Stomach (tissue), 9 donors: ENCODE data around the gene FRRS1. TPM values are rescaled to one million over a fixed set of nuclear protein-coding genes. Genes with fewer than 3 reads are reported as not detected.

Experiments
- DNase-seq, 2 donors: peaks; one replicate each; pipeline versions ENCODE4 v3.0.0 to v3.0.0-alpha.2; 2013 to 2019
- H3K27ac ChIP-seq, 5 donors: fragments of 200-600 bp in 4 of 5; sonication (generic) in 4 of 5; one replicate each; pipeline ENCODE4 v1.5.1; 2013 to 2019; ENCODE audit warnings: mild to moderate bottlenecking in 1 of 5, moderate library complexity in 1 of 5
- H3K27me3 ChIP-seq, 3 donors: fragments of 200-600 bp; sonication (generic); one replicate each; pipeline ENCODE4 v1.5.1; 2017 to 2019; ENCODE audit warnings: mixed run types in 1 of 3
- H3K36me3 ChIP-seq, 4 donors: fragments of 200-600 bp; sonication (generic); 1 replicate in 3 of 4; 2 replicates in 1 of 4; pipeline ENCODE4 v1.5.1; 2016 to 2019
- H3K4me1 ChIP-seq, 4 donors: fragments of 200-600 bp; sonication (generic); one replicate each; pipeline ENCODE4 v1.5.1; 2016 to 2019
- H3K4me3 ChIP-seq, 4 donors: fragments of 200-600 bp; sonication (generic) in 3 of 4; one replicate each; pipeline ENCODE4 v1.5.1; 2016 to 2019; ENCODE audit warnings: mild to moderate bottlenecking in 1 of 4
- H3K9me3 ChIP-seq, 4 donors: fragments of 200-600 bp; sonication (generic); one replicate each; pipeline ENCODE4 v1.5.1; 2016 to 2019
- CTCF ChIP-seq, 7 experiments: fragments of 450-650 bp in 4 of 7; fragments of 200-600 bp in 3 of 7; sonication (generic) in 3 of 7; IDR thresholded peaks; one replicate each; pipeline ENCODE4 v1.5.1; 2016 to 2019; ENCODE audit warnings: antibody characterized with exemption in 7 of 7, control low read depth in 2 of 7, mild to moderate bottlenecking in 1 of 7
- EP300 ChIP-seq: sonication (generic); formaldehyde crosslinking; IDR thresholded peaks from one replicate; pipeline ENCODE4 v1.6.1; 2017; ENCODE audit warnings: antibody characterized with exemption
- POLR2A ChIP-seq, 4 donors: fragments of 450-650 bp; IDR thresholded peaks; one replicate each; pipeline ENCODE4 v1.6.1; 2016; ENCODE audit warnings: antibody characterized with exemption in 4 of 4, control low read depth in 2 of 4, mild to moderate bottlenecking in 1 of 4, moderate library complexity in 1 of 4
- POLR2AphosphoS5 ChIP-seq, 3 donors: sonication (generic); formaldehyde crosslinking; IDR thresholded peaks; one replicate each; pipeline ENCODE4 v1.6.1; 2016; ENCODE audit warnings: antibody characterized with exemption in 3 of 3
- WGBS, 5 donors: extraction: QIAGEN DNeasy Blood & Tissue Kit in 3 of 5; methylation state at CpG; one replicate each; pipeline versions ENCODE4 v1.1.5 to v1.1.7; 2013 to 2018; 5-methylcytosine and 5-hydroxymethylcytosine counted together
- intact Hi-C: fragments of 100-400 bp; cut with DNase I; formaldehyde crosslinking; loops from one replicate; pipeline ENCODE4 v1.15.1; 2023; ENCODE audit warnings: low total_unique reads
- polyA plus RNA-seq, 3 donors: library from polyadenylated mRNA; stranded (reverse); fragments of 200-250 nt; gene quantifications; one replicate each; pipeline ENCODE4 v1.2.3, GENCODE V29; 2013
- total RNA-seq, 5 donors: library from RNA; depleted of rRNA; stranded (reverse); fragments of >200 nt; gene quantifications; one replicate each; pipeline versions ENCODE4 v1.1.0 to v1.2.3, GENCODE V29; 2014 to 2016
- donor health status: healthy with polysubstance abuse.
- donor health status: Bipolar disorder and iron deficiency.
- donor health status: healthy.

The FRRS1 gene
- total and polyA plus RNA-seq, 8 donors, result 0.46 to 21.1 (median 4.0) TPM

- Histone ChIP-seq H3K27ac (no peak overlapping the region), H3K36me3 (no peaks in the 10 kb centered on the region), H3K9me3 (no peaks in the 10 kb centered on the region), H3K4me3 (no peak overlapping the region), H3K4me1 (no peaks in the 10 kb centered on the region), H3K27me3 (no peaks in the 10 kb centered on the region)
- intact Hi-C loops, result no loop called here
- WGBS, 5 donors, result 83 to 88% (median 86%) methylated on average over 2 of the region's 2 CpGs
- TF ChIP-seq POLR2AphosphoS5 (IDR thresholded peaks at IDR 0.05) (no peak), EP300 (no peak), POLR2A (IDR thresholded peaks at IDR 0.05) (no peak), CTCF (IDR thresholded peaks at IDR 0.05) (no peak)
- DNase-seq, result no peak
Measured at GRCh38 chr1:99691175-99691574, 75.3 kb downstream of the FRRS1 start.

- Histone ChIP-seq H3K36me3 (no peaks in the 10 kb centered on the region), H3K27ac (no peak overlapping the region), H3K27me3 (no peaks in the 10 kb centered on the region), H3K4me1 (peaks cover 0 to 14% (median 5%) of the 10 kb centered on the region in 4 donors), H3K9me3 (no peaks in the 10 kb centered on the region), H3K4me3 (no peak overlapping the region)
- 9 to 17% (median 11%) methylated on average over 6 of the region's 6 CpGs for WGBS, 5 donors
- DNase-seq, result peak; percentile 80 to 84
- intact Hi-C loops, result no loop called here
- TF ChIP-seq EP300 (no peak), CTCF (IDR thresholded peaks at IDR 0.05) (peak in 4 of 7 experiments; percentile 27 to 54 (median 40)), POLR2AphosphoS5 (IDR thresholded peaks at IDR 0.05) (peak in 2 of 3 donors; percentile 5 to 44)
Measured at GRCh38 chr1:99685516-99686180, 80.8 kb downstream of the FRRS1 start.

GRCh38 chr1:99682291-99682751 lies 84.1 kb downstream of the FRRS1 start:
- TF ChIP-seq POLR2A (IDR thresholded peaks at IDR 0.05) (no peak), CTCF (IDR thresholded peaks at IDR 0.05) (no peak), POLR2AphosphoS5 (IDR thresholded peaks at IDR 0.05) (no peak), EP300 (no peak)
- H3K27me3 ChIP-seq, result no peaks in the 10 kb centered on the region
- no peak overlapping the region for H3K27ac ChIP-seq
- no peak overlapping the region for H3K4me3 ChIP-seq
- no peaks in the 10 kb centered on the region for H3K36me3 ChIP-seq
- intact Hi-C loops, result no loop called here
- no peak for DNase-seq
- H3K4me1 ChIP-seq, result peaks cover 0 to 14% (median 5%) of the 10 kb centered on the region in 4 donors
- WGBS, 5 donors, result 70 to 89% (median 76%) methylated on average over 4 of the region's 4 CpGs
- no peaks in the 10 kb centered on the region for H3K9me3 ChIP-seq

- H3K9me3 ChIP-seq, result no peaks in the 10 kb centered on the region
- TF ChIP-seq POLR2AphosphoS5 (IDR thresholded peaks at IDR 0.05) (no peak), POLR2A (IDR thresholded peaks at IDR 0.05) (no peak), EP300 (no peak), CTCF (IDR thresholded peaks at IDR 0.05) (no peak)
- peaks cover 0 to 14% (median 5%) of the 10 kb centered on the region in 4 donors for H3K4me1 ChIP-seq
- DNase-seq, result no peak
- no peak overlapping the region for H3K27ac ChIP-seq
- H3K27me3 ChIP-seq, result no peaks in the 10 kb centered on the region
- intact Hi-C loops, result no loop called here
- no peak overlapping the region for H3K4me3 ChIP-seq
- 82 to 95% (median 88%) methylated on average over 3 of the region's 3 CpGs for WGBS, 5 donors
- no peaks in the 10 kb centered on the region for H3K36me3 ChIP-seq
Measured at GRCh38 chr1:99681583-99681982, 84.9 kb downstream of the FRRS1 start.
